Activated CD8-positive, alpha-beta memory T cell treated with anti-CD3 and anti-CD28 coated beads, Interleukin-2, amount 50 U/mL, for 48 hours (primary cell): ENCODE data around the gene AIF1.

ENCODE experiments used
- DNase-seq: peaks from one replicate; pipeline ENCODE4 v3.0.0-alpha.2; 2020

Gene AIF1

GRCh38 chr6:31621320-31621939, 6.4 kb downstream of the AIF1 start:
- no peak for DNase-seq

GRCh38 chr6:31621991-31622390, 7.0 kb downstream of the AIF1 start:
- DNase-seq, result no peak

- no peak for DNase-seq
These were observed 7.7 kb downstream of the AIF1 start for GRCh38 chr6:31622684-31623091.

GRCh38 chr6:31624070-31624469, 9.0 kb downstream of the AIF1 start:
- DNase-seq, result no peak

- no peak for DNase-seq
These were observed 11.9 kb downstream of the AIF1 start for GRCh38 chr6:31626952-31627351.

- DNase-seq, result no peak
These were observed 12.8 kb downstream of the AIF1 start for GRCh38 chr6:31627690-31628287.

GRCh38 chr6:31629014-31629413, 14.0 kb downstream of the AIF1 start:
- no peak for DNase-seq

GRCh38 chr6:31630177-31630934, 15.3 kb downstream of the AIF1 start:
- no peak for DNase-seq

GRCh38 chr6:31631209-31631608, 16.2 kb downstream of the AIF1 start:
- no peak for DNase-seq

- no peak for DNase-seq
These were observed 16.7 kb downstream of the AIF1 start for GRCh38 chr6:31631681-31632278.

GRCh38 chr6:31632279-31632946, 17.4 kb downstream of the AIF1 start:
- no peak for DNase-seq

GRCh38 chr6:31633447-31633846, 18.4 kb downstream of the AIF1 start:
- no peak for DNase-seq

GRCh38 chr6:31634131-31634530, 19.1 kb downstream of the AIF1 start:
- DNase-seq, result no peak

- DNase-seq, result no peak
These were observed 20.0 kb downstream of the AIF1 start for GRCh38 chr6:31634969-31635575.

- no peak for DNase-seq
These were observed 21.9 kb downstream of the AIF1 start for GRCh38 chr6:31636698-31637596.

GRCh38 chr6:31639043-31639442, 24.0 kb downstream of the AIF1 start:
- DNase-seq, result no peak

- DNase-seq, result no peak
These were observed 24.4 kb downstream of the AIF1 start for GRCh38 chr6:31639449-31639861.

- no peak for DNase-seq
These were observed 25.6 kb downstream of the AIF1 start for GRCh38 chr6:31640612-31641011.

GRCh38 chr6:31641370-31641769, 26.3 kb downstream of the AIF1 start:
- no peak for DNase-seq

- DNase-seq, result no peak
These were observed 27.9 kb downstream of the AIF1 start for GRCh38 chr6:31642798-31643570.
